MM.1S (cell line): ENCODE results near the gene CYP27A1.

Experiments used
- DNase-seq: peaks from one replicate; pipeline ENCODE4 v3.0.0-alpha.2; 2015
- H2AFZ ChIP-seq: fragments of 300-600 bp; sonication (generic); 2 replicates; pipeline ENCODE4 v1.6.0; 2016; ENCODE audit warnings: antibody characterized with exemption, low read length
- H3F3A ChIP-seq: fragments of 300-600 bp; sonication (generic); 2 replicates; pipeline ENCODE4 v1.6.1; 2016; ENCODE audit warnings: mild to moderate bottlenecking, antibody characterized with exemption, low read length, moderate library complexity, mixed read lengths; ENCODE audit not compliant: insufficient read depth
- H3K27ac ChIP-seq: fragments of 300-600 bp; sonication (generic); 2 replicates; pipeline ENCODE4 v1.5.1; 2016; ENCODE audit warnings: mild to moderate bottlenecking, low read length
- H3K27me3 ChIP-seq: fragments of 300-600 bp; sonication (generic); replicated peaks from 2 replicates; pipeline ENCODE4 v1.6.0; 2016; ENCODE audit warnings: low read length; ENCODE audit not compliant: insufficient read depth
- H3K36me3 ChIP-seq: fragments of 300-600 bp; sonication (generic); replicated peaks from 2 replicates; pipeline ENCODE4 v1.6.1; 2016; ENCODE audit warnings: mild to moderate bottlenecking, low read length, mixed read lengths; ENCODE audit not compliant: insufficient read depth
- H3K4me1 ChIP-seq: fragments of 300-600 bp; sonication (generic); 2 replicates; pipeline ENCODE4 v1.6.1; 2016; ENCODE audit warnings: low read length, mixed read lengths
- H3K4me2 ChIP-seq: fragments of 300-600 bp; sonication (generic); 2 replicates; pipeline ENCODE4 v1.6.0; 2016; ENCODE audit warnings: low read depth, low read length
- H3K4me3 ChIP-seq: fragments of 300-600 bp; sonication (generic); 2 replicates; pipeline ENCODE4 v1.5.1; 2016; ENCODE audit warnings: low read length, mixed read lengths
- H3K79me2 ChIP-seq: fragments of 300-600 bp; sonication (generic); 2 replicates; pipeline ENCODE4 v1.6.1; 2016; ENCODE audit warnings: mixed run types, low read length, mixed read lengths
- H3K9ac ChIP-seq: fragments of 300-600 bp; sonication (generic); 2 replicates; pipeline ENCODE4 v1.6.1; 2016; ENCODE audit warnings: low read length, mixed read lengths
- H3K9me2 ChIP-seq: fragments of 300-600 bp; sonication (generic); replicated peaks from 2 replicates; pipeline ENCODE4 v1.6.1; 2016; ENCODE audit warnings: mild to moderate bottlenecking, low read length, mixed read lengths; ENCODE audit not compliant: insufficient read depth
- H3K9me3 ChIP-seq: fragments of 300-600 bp; sonication (generic); replicated peaks from 2 replicates; pipeline ENCODE4 v1.6.1; 2016; ENCODE audit warnings: mild to moderate bottlenecking, low read length, mixed read lengths; ENCODE audit not compliant: insufficient read depth
- H4K20me1 ChIP-seq: fragments of 300-600 bp; sonication (generic); 2 replicates; pipeline ENCODE4 v1.6.1; 2016; ENCODE audit warnings: mild to moderate bottlenecking, low read length, moderate library complexity, mixed read lengths; ENCODE audit not compliant: insufficient read depth
- CTCF ChIP-seq: fragments of 300-600 bp; sonication (generic); IDR thresholded peaks from 2 replicates; pipeline ENCODE4 v1.5.1; 2016; ENCODE audit warnings: antibody characterized with exemption, low read length, mixed read lengths
- EZH2 ChIP-seq: fragments of 300-600 bp; sonication (generic); optimal IDR thresholded peaks from 2 replicates; pipeline ENCODE3; 2017; ENCODE audit warnings: low read depth, mild to moderate bottlenecking, antibody characterized with exemption, low read length, mixed read lengths
- EZH2phosphoT487 ChIP-seq: fragments of 300-600 bp; sonication (generic); IDR thresholded peaks from 2 replicates; pipeline ENCODE4 v1.6.1; 2018; ENCODE audit warnings: antibody characterized with exemption, low read length

The CYP27A1 gene

GRCh38 chr2:218754201-218754600 lies 27.7 kb upstream of the CYP27A1 start:
- Histone ChIP-seq H3K27me3 (no peaks in the 10 kb centered on the region), H3K27ac (no peak overlapping the region), H3K79me2 (no peaks in the 10 kb centered on the region), H4K20me1 (no peaks in the 10 kb centered on the region), H3K9me3 (no peaks in the 10 kb centered on the region), H3K9me2 (no peaks in the 10 kb centered on the region), H3K9ac (no peak overlapping the region), H3K36me3 (peaks cover 4% of the 10 kb centered on the region; the same call in 1 of the 2 replicates), H3K4me1 (no peaks in the 10 kb centered on the region), H2AFZ (no peak overlapping the region), H3K4me3 (no peak overlapping the region), H3F3A (no peaks in the 10 kb centered on the region), H3K4me2 (no peak overlapping the region)
- DNase-seq: no peak
- no peak for TF ChIP-seq EZH2
- no peak for TF ChIP-seq EZH2phosphoT487
- no peak for TF ChIP-seq CTCF

DNA sequence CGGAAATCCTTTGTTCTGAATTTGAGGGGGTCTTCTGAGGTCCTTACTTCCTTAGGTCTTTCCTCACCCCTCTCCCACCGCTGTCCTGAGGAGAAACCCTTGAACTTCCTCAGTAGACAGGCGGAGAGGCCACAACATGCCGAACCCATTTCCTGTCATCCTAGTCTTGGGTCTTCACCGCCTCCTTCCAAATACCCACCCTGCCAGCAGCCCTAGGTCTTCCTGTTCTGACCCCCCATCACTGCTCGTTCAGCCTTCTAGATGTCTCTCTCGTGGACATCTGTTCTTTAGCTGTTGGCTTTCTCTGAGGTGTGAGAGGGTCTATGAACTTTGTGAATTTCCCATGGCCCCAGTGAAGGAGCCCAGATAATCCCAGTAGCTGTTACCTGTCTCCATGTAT lies 27.2 kb upstream of the CYP27A1 start:
- H3K27ac ChIP-seq: no peak overlapping the region

DNA sequence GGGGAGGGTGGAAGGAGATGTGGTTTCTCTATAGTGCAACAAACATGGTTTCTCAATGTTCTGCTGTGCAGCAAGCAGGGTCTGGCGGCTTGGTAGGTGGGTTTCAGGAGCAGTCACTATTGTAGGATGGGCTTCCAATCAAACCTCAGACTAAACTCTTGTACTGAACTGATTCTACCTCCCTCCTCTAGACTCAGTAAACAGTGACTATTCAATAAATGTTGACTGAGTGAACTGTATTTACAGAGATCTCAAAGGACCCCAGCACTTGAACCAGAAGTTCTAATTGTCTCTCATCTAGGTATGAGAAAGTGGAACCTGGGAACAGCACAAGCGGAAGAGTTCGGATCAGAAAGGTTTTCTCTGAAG lies 26.8 kb upstream of the CYP27A1 start:
- Histone ChIP-seq H2AFZ (no peak overlapping the region), H3K27me3 (no peaks in the 10 kb centered on the region), H3K9ac (no peak overlapping the region), H3K4me1 (no peaks in the 10 kb centered on the region), H3F3A (no peaks in the 10 kb centered on the region), H3K9me3 (no peaks in the 10 kb centered on the region), H3K9me2 (no peaks in the 10 kb centered on the region), H3K27ac (no peak overlapping the region), H3K79me2 (no peaks in the 10 kb centered on the region), H4K20me1 (no peaks in the 10 kb centered on the region), H3K4me2 (no peak overlapping the region), H3K4me3 (no peak overlapping the region), H3K36me3 (peaks cover 4% of the 10 kb centered on the region; the same call in 1 of the 2 replicates)
- TF ChIP-seq CTCF (no peak), EZH2 (no peak), EZH2phosphoT487 (no peak)
- DNase-seq: no peak

More for the DNA sequence above, 27.2 kb upstream of the CYP27A1 start:
- TF ChIP-seq EZH2phosphoT487: no peak
- TF ChIP-seq EZH2: no peak
- no peak for TF ChIP-seq CTCF
- Histone ChIP-seq H3K4me3 (no peak overlapping the region), H3F3A (no peaks in the 10 kb centered on the region), H3K4me1 (no peaks in the 10 kb centered on the region), H2AFZ (no peak overlapping the region), H3K79me2 (no peaks in the 10 kb centered on the region), H3K4me2 (no peak overlapping the region), H3K36me3 (peaks cover 4% of the 10 kb centered on the region; the same call in 1 of the 2 replicates), H3K9me2 (no peaks in the 10 kb centered on the region), H4K20me1 (no peaks in the 10 kb centered on the region), H3K27me3 (no peaks in the 10 kb centered on the region), H3K9ac (no peak overlapping the region), H3K9me3 (no peaks in the 10 kb centered on the region)
- DNase-seq: no peak
